ENCODE measurements around the gene PCSK6.

- TF ChIP-seq EZH2phosphoT487 (IDR thresholded peaks at IDR 0.05; ENCODE audit: insufficient read depth, low read depth): no peak
- no peak for TF ChIP-seq EZH2 (IDR thresholded peaks at IDR 0.05; ENCODE audit: insufficient read depth, poor library complexity, severe bottlenecking)
Observed at GRCh38 chr15:101536166-101536874, 46.8 kb upstream of the PCSK6 start.
